IMR-90 (cell line): ENCODE measurements around the gene SLC6A7. TPM values are rescaled to one million over a fixed set of nuclear protein-coding genes. Genes with fewer than 3 reads are reported as not detected.

ENCODE experiments used
- ATAC-seq: fragments of 200-7000 bp; cut with Tn5 transposase; 2 replicates; pipeline ENCODE4 v1.9.1; 2020; ENCODE audit warnings: low read depth, mild to moderate bottlenecking, moderate library complexity
- BruUV-seq: library from RNA; stranded (reverse); fragments of 400-500 nt; replicated peaks from 2 replicates; lab custom pipeline; 2021; lab: Mats Ljungman, UMichigan
- CTCF ChIA-PET: fragments of 300-600 bp; formaldehyde crosslinking; extraction: SDS; loops from one replicate; lab custom pipeline; 2021; ENCODE audit warnings: antibody characterized with exemption; lab: Yijun Ruan, JAX
- POLR2A ChIA-PET: fragments of 300-600 bp; sonication (Branson Sonifier 250); formaldehyde crosslinking; loops from one replicate; lab custom pipeline; 2022; ENCODE audit warnings: antibody characterized with exemption; ENCODE audit not compliant: unreplicated experiment; lab: Charles Lee
- DNase-seq: peaks from one replicate; pipeline ENCODE4 v3.0.0; 2013
- H2AFZ ChIP-seq: replicated peaks from 2 replicates; pipeline ENCODE3; 2013; ENCODE audit warnings: low read length, mild to moderate bottlenecking; ENCODE audit not compliant: poor library complexity
- H2AK5ac ChIP-seq: 2 replicates; pipeline ENCODE4 v1.6.1; 2013; ENCODE audit warnings: low read depth, low read length, inconsistent platforms
- H2AK9ac ChIP-seq: replicated peaks from 2 replicates; pipeline ENCODE3; 2013; ENCODE audit warnings: mild to moderate bottlenecking, low read depth, low read length, moderate library complexity; ENCODE audit not compliant: poor library complexity
- H2BK120ac ChIP-seq: 2 replicates; pipeline ENCODE4 v1.6.1; 2013; ENCODE audit warnings: low read depth, low read length, inconsistent platforms
- H2BK15ac ChIP-seq: 3 replicates; pipeline ENCODE4 v1.6.1; 2013; ENCODE audit warnings: low read depth, low read length, inconsistent platforms
- H2BK20ac ChIP-seq: 2 replicates; pipeline ENCODE4 v1.6.1; 2013; ENCODE audit warnings: low read depth, mild to moderate bottlenecking, inconsistent platforms, low read length, moderate library complexity
- H2BK5ac ChIP-seq: 2 replicates; pipeline ENCODE4 v1.6.1; 2013; ENCODE audit warnings: mild to moderate bottlenecking, low read depth, low read length, inconsistent platforms; ENCODE audit not compliant: poor library complexity, severe bottlenecking
- H3K14ac ChIP-seq: replicated peaks from 2 replicates; pipeline ENCODE4 v1.6.1; 2013; ENCODE audit warnings: low read depth, low read length, inconsistent platforms
- H3K18ac ChIP-seq: 2 replicates; pipeline ENCODE4 v1.6.1; 2013; ENCODE audit warnings: low read depth, low read length, control low read depth
- H3K23ac ChIP-seq: 2 replicates; pipeline ENCODE4 v1.6.1; 2013; ENCODE audit warnings: low read depth, low read length, inconsistent platforms
- H3K27ac ChIP-seq: 2 replicates; pipeline ENCODE4 v1.5.1; 2013; ENCODE audit warnings: mild to moderate bottlenecking, control low read depth, low read length; ENCODE audit not compliant: insufficient read depth
- H3K27me3 ChIP-seq: 2 replicates; pipeline ENCODE4 v1.6.1; 2013; ENCODE audit warnings: low read length; ENCODE audit not compliant: control insufficient read depth, insufficient read depth
- H3K36me3 ChIP-seq: 2 replicates; pipeline ENCODE4 v1.6.1; 2013; ENCODE audit warnings: low read length, mixed read lengths; ENCODE audit not compliant: control insufficient read depth, insufficient read depth
- H3K4ac ChIP-seq: 2 replicates; pipeline ENCODE4 v1.6.1; 2013; ENCODE audit warnings: low read depth, low read length, inconsistent platforms
- H3K4me1 ChIP-seq: 2 replicates; pipeline ENCODE4 v1.6.1; 2013; ENCODE audit warnings: low read length, mixed read lengths; ENCODE audit not compliant: control insufficient read depth, insufficient read depth
- H3K4me2 ChIP-seq: 2 replicates; pipeline ENCODE4 v1.6.1; 2013; ENCODE audit warnings: low read depth, mild to moderate bottlenecking, control low read depth, low read length, moderate library complexity
- H3K4me3 ChIP-seq: 2 replicates; pipeline ENCODE4 v1.5.1; 2013; ENCODE audit warnings: low read depth, mild to moderate bottlenecking, control low read depth, low read length, moderate library complexity; ENCODE audit not compliant: insufficient read depth
- H3K56ac ChIP-seq: 2 replicates; pipeline ENCODE4 v1.6.1; 2013; ENCODE audit warnings: low read length, inconsistent platforms; ENCODE audit not compliant: insufficient read depth; ENCODE audit errors: extremely low read depth
- H3K79me1 ChIP-seq, 2 experiments: 2 replicates each; pipeline ENCODE4 v1.6.1; 2013; ENCODE audit warnings: low read length in 2 of 2, inconsistent platforms in 1 of 2, low read depth in 1 of 2
- H3K9ac ChIP-seq: 2 replicates; pipeline ENCODE4 v1.6.1; 2013; ENCODE audit warnings: low read depth, low read length, control low read depth
- H3K9me1 ChIP-seq: 2 replicates; pipeline ENCODE4 v1.6.1; 2013; ENCODE audit warnings: low read length, inconsistent platforms; ENCODE audit not compliant: insufficient read depth
- H3K9me3 ChIP-seq: 2 replicates; pipeline ENCODE4 v1.6.1; 2013; ENCODE audit warnings: low read length; ENCODE audit not compliant: control insufficient read depth, insufficient read depth
- H4K20me1 ChIP-seq: 2 replicates; pipeline ENCODE4 v1.6.1; 2013; ENCODE audit warnings: low read length, inconsistent platforms; ENCODE audit not compliant: insufficient read depth
- H4K5ac ChIP-seq: 2 replicates; pipeline ENCODE4 v1.6.1; 2013; ENCODE audit warnings: mild to moderate bottlenecking, low read depth, low read length, control low read depth
- H4K8ac ChIP-seq, 2 experiments: 2 replicates each; pipeline ENCODE4 v1.6.1; 2013; ENCODE audit warnings: low read depth in 2 of 2, low read length in 2 of 2, control low read depth in 1 of 2, inconsistent platforms in 1 of 2
- H4K91ac ChIP-seq: 2 replicates; pipeline ENCODE4 v1.6.1; 2013; ENCODE audit warnings: low read depth, low read length, inconsistent platforms; ENCODE audit not compliant: insufficient read depth
- BHLHE40 ChIP-seq: fragments of 150-350 bp; IDR thresholded peaks from 2 replicates; pipeline ENCODE4 v1.6.1; 2016; ENCODE audit warnings: mild to moderate bottlenecking, low read depth, low read length
- CEBPB ChIP-seq: IDR thresholded peaks from 2 replicates; pipeline ENCODE4 v1.6.1; 2012; ENCODE audit warnings: low read depth, low read length, improper control_type of control experiment
- CHD1 ChIP-seq: IDR thresholded peaks from 2 replicates; pipeline ENCODE4 v1.6.1; 2012; ENCODE audit warnings: low read depth, low read length, improper control_type of control experiment
- FOS ChIP-seq: fragments of 150-350 bp; IDR thresholded peaks from 2 replicates; pipeline ENCODE4 v1.6.1; 2016; ENCODE audit warnings: low read depth, low read length
- MAZ ChIP-seq: IDR thresholded peaks from 2 replicates; pipeline ENCODE4 v1.6.1; 2012; ENCODE audit warnings: low read depth, mild to moderate bottlenecking, low read length, improper control_type of control experiment, moderate library complexity, borderline replicate concordance
- POLR2A ChIP-seq: IDR thresholded peaks from 2 replicates; pipeline ENCODE4 v1.6.1; 2012; ENCODE audit warnings: mild to moderate bottlenecking, low read depth, low read length
- WGBS, 2 experiments: methylation state at CpG; one replicate each; pipeline versions ENCODE4 v1.1.5 to v1.1.7; 2013; ENCODE audit warnings: missing lambda C conversion rate in 2 of 2; ENCODE audit not compliant: insufficient read length in 1 of 2; ENCODE audit errors: extremely low coverage in 2 of 2; 5-methylcytosine and 5-hydroxymethylcytosine counted together
- dilution Hi-C: fragments of 300-500 bp; cut with HindIII; formaldehyde crosslinking; loops from one replicate; pipeline ENCODE4 v1.14.3; 2018; ENCODE audit warnings: low sequenced_read_pairs; ENCODE audit not compliant: unreplicated experiment
- in situ Hi-C: fragments of 300-500 bp; cut with MboI; formaldehyde crosslinking; loops from 3 replicates; pipeline ENCODE4 v1.14.3; 2019; ENCODE audit warnings: low sequenced_read_pairs, inconsistent platforms, mixed read lengths
- intact Hi-C: fragments of 100-400 bp; cut with micrococcal nuclease; formaldehyde crosslinking; loops from 2 replicates; pipeline ENCODE4 v1.10.0; 2022
- polyA plus RNA-seq, 3 experiments: library from polyadenylated mRNA; depleted of rRNA; stranded (reverse); fragments of >200 nt; gene quantifications; 2 replicates each; pipeline ENCODE4 v1.2.3, GENCODE V29; 2012; ENCODE audit warnings: low replicate concordance in 1 of 3
- total RNA-seq: library from RNA; depleted of rRNA; stranded (reverse); fragments of >200 nt; gene quantifications from 2 replicates; pipeline ENCODE4 v1.2.3, GENCODE V29; 2012
- TF ChIP-seq, protein P1 (sequence below): fragments of 150-350 bp; IDR thresholded peaks from 2 replicates; pipeline ENCODE4 v1.6.1; 2017; ENCODE audit warnings: mild to moderate bottlenecking, antibody characterized with exemption, low read length, low read depth
- TF ChIP-seq, protein P2 (sequence below): conservative IDR thresholded peaks from 2 replicates; pipeline ENCODE4 v1.5.1; 2012; ENCODE audit warnings: mild to moderate bottlenecking, low read depth, low read length, improper control_type of control experiment

Gene SLC6A7
- total and polyA plus RNA-seq, 2 of the 4 experiments (the other 2 are of a cell fraction): under 0.01 TPM; not detected in 1

DNA sequence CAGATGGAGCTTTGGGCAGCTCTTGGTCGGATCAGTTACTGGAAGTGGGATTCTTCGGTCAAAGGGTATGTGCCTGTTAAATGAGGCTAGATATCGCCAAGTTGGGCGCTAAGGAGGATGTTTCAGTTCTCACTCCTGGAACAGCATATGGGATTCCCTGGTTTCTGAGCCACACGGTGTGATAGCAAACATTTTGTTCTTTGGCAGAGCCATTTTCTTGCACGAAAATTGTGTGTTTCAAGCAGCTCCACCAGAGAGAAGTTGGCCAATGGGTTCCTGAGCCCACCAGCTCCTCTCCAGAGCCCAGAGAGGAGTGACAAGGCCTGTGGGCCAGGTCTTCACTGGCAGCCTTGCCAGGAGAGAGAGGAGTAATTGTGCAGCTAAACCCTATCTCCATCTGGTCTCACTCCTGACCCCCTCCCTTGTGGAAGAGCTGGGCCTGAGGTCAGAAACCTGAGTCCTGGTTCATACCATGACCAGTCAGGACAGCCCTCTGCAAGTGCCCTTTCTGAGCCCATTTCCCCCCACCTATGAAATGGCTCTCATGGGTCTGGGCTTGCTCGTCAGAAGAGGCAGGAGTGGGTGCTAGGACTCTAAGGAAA, 10.7 kb upstream of the SLC6A7 start:
- CTCF ChIA-PET: no interaction called here
- WGBS, 2 experiments: 98% methylated on average over 4 of the region's 7 CpGs; no CpG with 5 or more reads in 1 of the 2 experiments
- peaks cover 15% of the 10 kb centered on the region; the same call in 1 of the 2 replicates for H3K9me1 ChIP-seq

More for the DNA sequence above, 10.7 kb upstream of the SLC6A7 start:
- H3K14ac ChIP-seq: no peak overlapping the region
- no peak overlapping the region for H4K5ac ChIP-seq
- H2BK120ac ChIP-seq: 0 out of 2 replicates have a peak overlapping the region, but pooled peaks have one; percentile 16
- H4K91ac ChIP-seq: no peak overlapping the region; the same call in 1 of the 2 replicates
- no peaks in the 10 kb centered on the region for H3K9me3 ChIP-seq
- DNase-seq (no peak), ATAC-seq (no peak)
- H3K4me1 ChIP-seq: peaks cover 6% of the 10 kb centered on the region
- H3K27ac ChIP-seq: no peak overlapping the region
- no peak overlapping the region for H2BK15ac ChIP-seq
- no peak overlapping the region for H3K56ac ChIP-seq
- no TSS peak for BruUV-seq
- no peak overlapping the region for H3K23ac ChIP-seq
- H3K4ac ChIP-seq: peak overlapping the region; percentile 7; the same call in 1 of the 2 replicates
- intact Hi-C loops: no loop called here
- no peak overlapping the region for H3K4me3 ChIP-seq
- no peak overlapping the region for H2BK20ac ChIP-seq
- in situ Hi-C loops: no loop called here
- no peaks in the 10 kb centered on the region for H3K79me1 ChIP-seq
- H3K36me3 ChIP-seq: no peaks in the 10 kb centered on the region
- H4K20me1 ChIP-seq: no peaks in the 10 kb centered on the region; the same call in 1 of the 2 replicates
- H3K9ac ChIP-seq: no peak overlapping the region
- POLR2A ChIA-PET: no interaction called here
- H2BK5ac ChIP-seq: no peak overlapping the region
- no peak overlapping the region for H2AFZ ChIP-seq
- no peak overlapping the region for H2AK9ac ChIP-seq
- no peak overlapping the region for H4K8ac ChIP-seq
- dilution Hi-C loops: no loop called here
- peaks cover 27% of the 10 kb centered on the region for H3K27me3 ChIP-seq
- no peak overlapping the region for H3K18ac ChIP-seq
- peak overlapping the region; percentile 29 for H2AK5ac ChIP-seq
- TF ChIP-seq FOS (no peak), POLR2A (no peak), BHLHE40 (no peak), CEBPB (no peak), MAZ (no peak), CHD1 (no peak)
- TF ChIP-seq, protein P1, sequence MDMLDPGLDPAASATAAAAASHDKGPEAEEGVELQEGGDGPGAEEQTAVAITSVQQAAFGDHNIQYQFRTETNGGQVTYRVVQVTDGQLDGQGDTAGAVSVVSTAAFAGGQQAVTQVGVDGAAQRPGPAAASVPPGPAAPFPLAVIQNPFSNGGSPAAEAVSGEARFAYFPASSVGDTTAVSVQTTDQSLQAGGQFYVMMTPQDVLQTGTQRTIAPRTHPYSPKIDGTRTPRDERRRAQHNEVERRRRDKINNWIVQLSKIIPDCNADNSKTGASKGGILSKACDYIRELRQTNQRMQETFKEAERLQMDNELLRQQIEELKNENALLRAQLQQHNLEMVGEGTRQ: no peak
- TF ChIP-seq, protein P2, sequence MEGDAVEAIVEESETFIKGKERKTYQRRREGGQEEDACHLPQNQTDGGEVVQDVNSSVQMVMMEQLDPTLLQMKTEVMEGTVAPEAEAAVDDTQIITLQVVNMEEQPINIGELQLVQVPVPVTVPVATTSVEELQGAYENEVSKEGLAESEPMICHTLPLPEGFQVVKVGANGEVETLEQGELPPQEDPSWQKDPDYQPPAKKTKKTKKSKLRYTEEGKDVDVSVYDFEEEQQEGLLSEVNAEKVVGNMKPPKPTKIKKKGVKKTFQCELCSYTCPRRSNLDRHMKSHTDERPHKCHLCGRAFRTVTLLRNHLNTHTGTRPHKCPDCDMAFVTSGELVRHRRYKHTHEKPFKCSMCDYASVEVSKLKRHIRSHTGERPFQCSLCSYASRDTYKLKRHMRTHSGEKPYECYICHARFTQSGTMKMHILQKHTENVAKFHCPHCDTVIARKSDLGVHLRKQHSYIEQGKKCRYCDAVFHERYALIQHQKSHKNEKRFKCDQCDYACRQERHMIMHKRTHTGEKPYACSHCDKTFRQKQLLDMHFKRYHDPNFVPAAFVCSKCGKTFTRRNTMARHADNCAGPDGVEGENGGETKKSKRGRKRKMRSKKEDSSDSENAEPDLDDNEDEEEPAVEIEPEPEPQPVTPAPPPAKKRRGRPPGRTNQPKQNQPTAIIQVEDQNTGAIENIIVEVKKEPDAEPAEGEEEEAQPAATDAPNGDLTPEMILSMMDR: no peak
- H3K4me2 ChIP-seq: no peak overlapping the region
